ENCODE results near the gene ZFP82. TPM values are rescaled to one million over a fixed set of nuclear protein-coding genes. Genes with fewer than 3 reads are reported as not detected.

Gene ZFP82
- polyA plus RNA-seq, 1 donor from 2014 or later: 19.7 TPM

DNA sequence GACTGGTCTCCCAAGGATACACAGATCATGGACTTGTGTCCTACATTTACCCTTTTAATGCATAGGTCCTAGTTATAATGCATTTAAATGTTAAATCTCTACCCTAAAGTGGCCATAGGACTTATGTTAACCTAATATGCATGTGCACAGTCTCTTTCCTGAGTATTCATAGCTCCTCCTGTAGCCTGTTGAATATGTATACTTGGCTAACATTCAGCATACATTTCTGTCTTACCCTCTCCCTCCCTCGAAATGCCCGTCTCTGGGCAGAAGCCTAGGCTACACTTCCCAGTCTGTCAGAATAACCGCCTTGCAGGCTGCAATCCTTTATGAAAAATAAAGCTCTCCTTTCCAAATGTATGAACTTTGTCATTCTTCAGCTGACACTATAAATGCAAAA is 13.9 kb downstream of the ZFP82 start:
- peaks cover 39% of the 10 kb centered on the region for H3K36me3 ChIP-seq (ENCODE audit: insufficient read depth, low read length)
- no peak overlapping the region for H3K9ac ChIP-seq (ENCODE audit: low read length)
- no peak overlapping the region for H3K4me3 ChIP-seq (ENCODE audit: low read length)
- no peaks in the 10 kb centered on the region for H4K20me1 ChIP-seq (ENCODE audit: insufficient read depth)
- H3K27ac ChIP-seq (ENCODE audit: low read length): no peak overlapping the region
- no peak overlapping the region for H2AFZ ChIP-seq (ENCODE audit: low read depth, low read length)
- no peaks in the 10 kb centered on the region for H3K27me3 ChIP-seq (ENCODE audit: insufficient read depth, low read depth, low read length)
- peaks cover 3% of the 10 kb centered on the region for H3K9me3 ChIP-seq (ENCODE audit: low read length)
- TF ChIP-seq EZH2 (IDR thresholded peaks at IDR 0.05; ENCODE audit: borderline replicate concordance, insufficient read depth, low read length, poor library complexity, severe bottlenecking) (no peak), EP300 (conservative IDR thresholded peaks at IDR 0.05; ENCODE audit: poor library complexity, severe bottlenecking) (no peak), TAF1 (IDR thresholded peaks at IDR 0.05; ENCODE audit: low read depth) (no peak)
- no peaks in the 10 kb centered on the region for H3K9me2 ChIP-seq (ENCODE audit: insufficient read depth, low read length)
- no peaks in the 10 kb centered on the region for H3F3A ChIP-seq (ENCODE audit: insufficient read depth, low read length, poor library complexity, severe bottlenecking)
- H3K79me2 ChIP-seq (replicated peaks; ENCODE audit: insufficient read depth, low read length): no peaks in the 10 kb centered on the region
- H3K4me2 ChIP-seq (ENCODE audit: low read length): no peak overlapping the region

DNA sequence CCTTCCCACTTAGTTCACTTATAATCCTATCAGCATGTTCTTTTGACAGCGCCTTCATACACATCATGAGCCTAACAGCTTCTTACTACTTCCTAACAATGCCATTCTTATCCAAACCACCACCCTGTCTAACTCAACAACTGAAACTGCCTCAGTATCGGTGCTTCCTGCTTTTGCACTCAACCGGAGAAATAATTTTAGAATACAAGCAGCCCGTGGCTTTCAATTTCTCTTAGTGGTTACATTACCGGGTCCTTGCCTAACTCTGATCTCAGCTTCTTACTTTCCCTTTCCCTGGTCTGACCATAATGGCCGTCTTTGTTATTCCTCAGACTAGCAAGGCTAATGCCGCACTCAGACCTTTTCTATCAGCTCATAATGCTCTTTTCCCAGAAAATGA is 17.0 kb downstream of the ZFP82 start:
- H3K4me2 ChIP-seq (ENCODE audit: low read length): no peak overlapping the region
- peaks cover 23% of the 10 kb centered on the region for H3K36me3 ChIP-seq (ENCODE audit: insufficient read depth, low read length)
- no peaks in the 10 kb centered on the region for H4K20me1 ChIP-seq (ENCODE audit: insufficient read depth)
- no peaks in the 10 kb centered on the region for H3K27me3 ChIP-seq (ENCODE audit: insufficient read depth, low read depth, low read length)
- H3K9ac ChIP-seq (ENCODE audit: low read length): no peak overlapping the region
- TF ChIP-seq EZH2 (IDR thresholded peaks at IDR 0.05; ENCODE audit: borderline replicate concordance, insufficient read depth, low read length, poor library complexity, severe bottlenecking) (no peak), POLR2AphosphoS5 (IDR thresholded peaks at IDR 0.05) (no peak), SMC3 (conservative IDR thresholded peaks at IDR 0.05; ENCODE audit: poor library complexity) (no peak), TAF1 (IDR thresholded peaks at IDR 0.05; ENCODE audit: low read depth) (no peak), MXI1 (conservative IDR thresholded peaks at IDR 0.05; ENCODE audit: poor library complexity, severe bottlenecking) (no peak), RAD21 (conservative IDR thresholded peaks at IDR 0.05) (no peak), EP300 (conservative IDR thresholded peaks at IDR 0.05; ENCODE audit: poor library complexity, severe bottlenecking) (no peak)
- TF ChIP-seq, protein P1, sequence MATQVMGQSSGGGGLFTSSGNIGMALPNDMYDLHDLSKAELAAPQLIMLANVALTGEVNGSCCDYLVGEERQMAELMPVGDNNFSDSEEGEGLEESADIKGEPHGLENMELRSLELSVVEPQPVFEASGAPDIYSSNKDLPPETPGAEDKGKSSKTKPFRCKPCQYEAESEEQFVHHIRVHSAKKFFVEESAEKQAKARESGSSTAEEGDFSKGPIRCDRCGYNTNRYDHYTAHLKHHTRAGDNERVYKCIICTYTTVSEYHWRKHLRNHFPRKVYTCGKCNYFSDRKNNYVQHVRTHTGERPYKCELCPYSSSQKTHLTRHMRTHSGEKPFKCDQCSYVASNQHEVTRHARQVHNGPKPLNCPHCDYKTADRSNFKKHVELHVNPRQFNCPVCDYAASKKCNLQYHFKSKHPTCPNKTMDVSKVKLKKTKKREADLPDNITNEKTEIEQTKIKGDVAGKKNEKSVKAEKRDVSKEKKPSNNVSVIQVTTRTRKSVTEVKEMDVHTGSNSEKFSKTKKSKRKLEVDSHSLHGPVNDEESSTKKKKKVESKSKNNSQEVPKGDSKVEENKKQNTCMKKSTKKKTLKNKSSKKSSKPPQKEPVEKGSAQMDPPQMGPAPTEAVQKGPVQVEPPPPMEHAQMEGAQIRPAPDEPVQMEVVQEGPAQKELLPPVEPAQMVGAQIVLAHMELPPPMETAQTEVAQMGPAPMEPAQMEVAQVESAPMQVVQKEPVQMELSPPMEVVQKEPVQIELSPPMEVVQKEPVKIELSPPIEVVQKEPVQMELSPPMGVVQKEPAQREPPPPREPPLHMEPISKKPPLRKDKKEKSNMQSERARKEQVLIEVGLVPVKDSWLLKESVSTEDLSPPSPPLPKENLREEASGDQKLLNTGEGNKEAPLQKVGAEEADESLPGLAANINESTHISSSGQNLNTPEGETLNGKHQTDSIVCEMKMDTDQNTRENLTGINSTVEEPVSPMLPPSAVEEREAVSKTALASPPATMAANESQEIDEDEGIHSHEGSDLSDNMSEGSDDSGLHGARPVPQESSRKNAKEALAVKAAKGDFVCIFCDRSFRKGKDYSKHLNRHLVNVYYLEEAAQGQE (IDR thresholded peaks at IDR 0.05; ENCODE audit: borderline replicate concordance): no peak
- TF ChIP-seq, protein P2, sequence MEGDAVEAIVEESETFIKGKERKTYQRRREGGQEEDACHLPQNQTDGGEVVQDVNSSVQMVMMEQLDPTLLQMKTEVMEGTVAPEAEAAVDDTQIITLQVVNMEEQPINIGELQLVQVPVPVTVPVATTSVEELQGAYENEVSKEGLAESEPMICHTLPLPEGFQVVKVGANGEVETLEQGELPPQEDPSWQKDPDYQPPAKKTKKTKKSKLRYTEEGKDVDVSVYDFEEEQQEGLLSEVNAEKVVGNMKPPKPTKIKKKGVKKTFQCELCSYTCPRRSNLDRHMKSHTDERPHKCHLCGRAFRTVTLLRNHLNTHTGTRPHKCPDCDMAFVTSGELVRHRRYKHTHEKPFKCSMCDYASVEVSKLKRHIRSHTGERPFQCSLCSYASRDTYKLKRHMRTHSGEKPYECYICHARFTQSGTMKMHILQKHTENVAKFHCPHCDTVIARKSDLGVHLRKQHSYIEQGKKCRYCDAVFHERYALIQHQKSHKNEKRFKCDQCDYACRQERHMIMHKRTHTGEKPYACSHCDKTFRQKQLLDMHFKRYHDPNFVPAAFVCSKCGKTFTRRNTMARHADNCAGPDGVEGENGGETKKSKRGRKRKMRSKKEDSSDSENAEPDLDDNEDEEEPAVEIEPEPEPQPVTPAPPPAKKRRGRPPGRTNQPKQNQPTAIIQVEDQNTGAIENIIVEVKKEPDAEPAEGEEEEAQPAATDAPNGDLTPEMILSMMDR (IDR thresholded peaks at IDR 0.05; ENCODE audit: poor library complexity, severe bottlenecking): no peak
- no peak overlapping the region for H2AFZ ChIP-seq (ENCODE audit: low read depth, low read length)
- H3F3A ChIP-seq (ENCODE audit: insufficient read depth, low read length, poor library complexity, severe bottlenecking): no peaks in the 10 kb centered on the region
- no peaks in the 10 kb centered on the region for H3K79me2 ChIP-seq (replicated peaks; ENCODE audit: insufficient read depth, low read length)
- H3K9me2 ChIP-seq (ENCODE audit: insufficient read depth, low read length): no peaks in the 10 kb centered on the region
- no peak overlapping the region for H3K27ac ChIP-seq (ENCODE audit: low read length)
- peaks cover 7% of the 10 kb centered on the region for H3K9me3 ChIP-seq (ENCODE audit: low read length)
- H3K4me3 ChIP-seq (ENCODE audit: low read length): no peak overlapping the region

All from neural cell (in vitro differentiated cells).